ENCODE data around the gene ARF5. TPM values are rescaled to one million over a fixed set of nuclear protein-coding genes. Genes with fewer than 3 reads are reported as not detected.
A peak's percentile ranks its signal among the peaks of the same experiment; 100 is the strongest.

Gene ARF5
- total RNA-seq, 1 experiment from 2014 or later: 105 TPM

GRCh38 chr7:127588697-127589482 is 679 bp downstream of the ARF5 start:
- DNase-seq: peak; percentile 72
- Mint-ChIP-seq H3K9me3 (ENCODE audit: low read depth, unreplicated experiment) (no peaks in the 10 kb centered on the region), H3K4me3 (ENCODE audit: low read depth, unreplicated experiment) (peak overlapping the region; percentile 72), H3K4me1 (ENCODE audit: low read depth, unreplicated experiment) (peaks cover 18% of the 10 kb centered on the region), H3K36me3 (ENCODE audit: insufficient read depth, unreplicated experiment) (peaks cover 47% of the 10 kb centered on the region), H3K27me3 (ENCODE audit: unreplicated experiment) (no peaks in the 10 kb centered on the region), H3K27ac (ENCODE audit: unreplicated experiment) (peak overlapping the region; percentile 45)
- intact Hi-C loops (cut with micrococcal nuclease; ENCODE audit: unreplicated experiment): loop anchor here (5.0 to 10.0 kb wide), 3 partner anchors 113 to 626 kb away; no protein-coding TSS in a partner anchor
- TF ChIP-seq CTCF (IDR thresholded peaks at IDR 0.05; ENCODE audit: unreplicated experiment): peak; percentile 11
- CTCF ChIA-PET: interaction anchor here (0.8 to 1.6 kb wide), 4 partner anchors 52 to 621 kb away, joined by 3 to 5 read pairs (median 4); no protein-coding TSS in a partner anchor
- BruUV-seq (replicated peaks): no TSS peak

GRCh38 chr7:127589896-127590295 is 1.7 kb downstream of the ARF5 start:
- peak overlapping the region; percentile 32 for H3K27ac Mint-ChIP-seq (ENCODE audit: unreplicated experiment)
- peaks cover 14% of the 10 kb centered on the region for H3K4me1 Mint-ChIP-seq (ENCODE audit: low read depth, unreplicated experiment)
- intact Hi-C loops (cut with micrococcal nuclease; ENCODE audit: unreplicated experiment): loop anchor here (5.0 to 10.0 kb wide), 3 partner anchors 112 to 625 kb away; no protein-coding TSS in a partner anchor
- DNase-seq: no peak
- H3K9me3 Mint-ChIP-seq (ENCODE audit: low read depth, unreplicated experiment): no peaks in the 10 kb centered on the region
- peak overlapping the region; percentile 72 for H3K4me3 Mint-ChIP-seq (ENCODE audit: low read depth, unreplicated experiment)
- TF ChIP-seq CTCF (IDR thresholded peaks at IDR 0.05; ENCODE audit: unreplicated experiment): no peak
- H3K27me3 Mint-ChIP-seq (ENCODE audit: unreplicated experiment): no peaks in the 10 kb centered on the region
- BruUV-seq (replicated peaks): no TSS peak
- CTCF ChIA-PET: no interaction called here
- H3K36me3 Mint-ChIP-seq (ENCODE audit: insufficient read depth, unreplicated experiment): peaks cover 47% of the 10 kb centered on the region

GRCh38 chr7:127591189-127591588 is 3.0 kb downstream of the ARF5 start:
- DNase-seq: no peak
- no peak overlapping the region for H3K4me3 Mint-ChIP-seq (ENCODE audit: low read depth, unreplicated experiment)
- H3K4me1 Mint-ChIP-seq (ENCODE audit: low read depth, unreplicated experiment): peaks cover 11% of the 10 kb centered on the region
- CTCF ChIA-PET: no interaction called here
- H3K9me3 Mint-ChIP-seq (ENCODE audit: low read depth, unreplicated experiment): no peaks in the 10 kb centered on the region
- H3K36me3 Mint-ChIP-seq (ENCODE audit: insufficient read depth, unreplicated experiment): peaks cover 37% of the 10 kb centered on the region
- H3K27me3 Mint-ChIP-seq (ENCODE audit: unreplicated experiment): no peaks in the 10 kb centered on the region
- no peak for TF ChIP-seq CTCF (IDR thresholded peaks at IDR 0.05; ENCODE audit: unreplicated experiment)
- H3K27ac Mint-ChIP-seq (ENCODE audit: unreplicated experiment): no peak overlapping the region
- BruUV-seq (replicated peaks): no TSS peak
- intact Hi-C loops (cut with micrococcal nuclease; ENCODE audit: unreplicated experiment): no loop called here

GRCh38 chr7:127591591-127591990 is 3.4 kb downstream of the ARF5 start:
- Mint-ChIP-seq H3K27me3 (ENCODE audit: unreplicated experiment) (no peaks in the 10 kb centered on the region), H3K36me3 (ENCODE audit: insufficient read depth, unreplicated experiment) (peaks cover 32% of the 10 kb centered on the region), H3K9me3 (ENCODE audit: low read depth, unreplicated experiment) (no peaks in the 10 kb centered on the region), H3K4me1 (ENCODE audit: low read depth, unreplicated experiment) (peaks cover 7% of the 10 kb centered on the region), H3K4me3 (ENCODE audit: low read depth, unreplicated experiment) (no peak overlapping the region), H3K27ac (ENCODE audit: unreplicated experiment) (no peak overlapping the region)
- CTCF ChIA-PET: no interaction called here
- no peak for DNase-seq
- TF ChIP-seq CTCF (IDR thresholded peaks at IDR 0.05; ENCODE audit: unreplicated experiment): no peak
- intact Hi-C loops (cut with micrococcal nuclease; ENCODE audit: unreplicated experiment): no loop called here
- no TSS peak for BruUV-seq (replicated peaks)
